HG03571 (cell line): Measurements from ENCODE around the gene BEST1.
"Not testable (repeated sequence)": the region's sequence is repeated elsewhere in the genome, so short reads cannot be mapped to it uniquely, and the experiment has no call there.

Experiments
- ATAC-seq: cut with Tn5 transposase; IDR thresholded peaks from one replicate; pipeline ENCODE4 v1.9.1; 2021; ENCODE audit not compliant: unreplicated experiment

Gene BEST1

DNA sequence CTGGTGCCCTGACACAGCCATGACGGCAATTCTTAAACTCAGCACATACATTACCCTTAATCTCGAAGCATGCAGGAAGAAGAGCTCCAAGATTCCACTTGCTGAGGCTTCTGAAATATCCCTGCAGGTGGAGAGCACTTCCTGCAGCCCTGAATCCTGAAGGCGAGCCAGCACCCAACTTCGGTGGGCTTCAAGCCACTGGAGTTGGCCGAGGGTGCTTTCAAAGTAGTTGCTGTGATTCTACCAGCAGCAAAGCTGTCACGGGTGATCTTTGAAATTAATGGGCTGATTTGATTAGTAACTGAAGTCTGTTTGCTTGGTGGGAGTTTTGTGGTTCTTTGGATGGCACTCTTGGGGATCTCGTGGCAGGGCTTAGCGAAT lies 26.3 kb downstream of the BEST1 start:
- no peak for ATAC-seq

DNA sequence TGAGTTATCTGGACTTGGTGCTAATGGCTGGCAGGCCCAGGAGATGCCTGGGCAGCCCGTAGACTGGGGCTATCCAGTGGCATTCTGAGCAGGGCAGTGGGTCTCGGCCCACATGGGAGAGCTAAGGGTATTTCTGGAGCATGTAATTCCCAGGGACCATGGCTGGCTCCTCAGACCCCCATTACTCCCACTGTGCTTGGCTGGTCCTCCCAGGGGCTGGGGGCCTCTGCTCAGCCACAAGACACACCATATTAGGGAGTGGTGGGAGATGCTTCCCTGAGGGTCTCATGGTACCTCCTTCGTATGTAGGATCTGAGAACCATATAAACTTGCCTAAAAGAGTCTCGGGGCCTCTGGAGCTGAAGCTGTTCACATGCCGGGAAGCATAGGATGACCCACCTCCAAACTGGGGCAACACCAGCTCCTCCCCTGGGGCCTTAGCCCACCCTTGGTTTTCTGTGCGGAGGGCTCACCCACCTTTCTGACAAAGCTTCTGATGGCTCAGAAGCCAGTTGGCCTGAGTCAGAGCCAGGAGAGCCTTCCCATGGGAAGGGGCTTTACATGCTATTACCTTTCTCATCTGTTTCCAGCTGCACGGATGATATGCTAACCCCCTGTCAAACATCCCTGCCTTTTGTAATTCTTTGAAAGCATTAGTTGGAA lies 26.8 kb downstream of the BEST1 start:
- no peak for ATAC-seq

DNA sequence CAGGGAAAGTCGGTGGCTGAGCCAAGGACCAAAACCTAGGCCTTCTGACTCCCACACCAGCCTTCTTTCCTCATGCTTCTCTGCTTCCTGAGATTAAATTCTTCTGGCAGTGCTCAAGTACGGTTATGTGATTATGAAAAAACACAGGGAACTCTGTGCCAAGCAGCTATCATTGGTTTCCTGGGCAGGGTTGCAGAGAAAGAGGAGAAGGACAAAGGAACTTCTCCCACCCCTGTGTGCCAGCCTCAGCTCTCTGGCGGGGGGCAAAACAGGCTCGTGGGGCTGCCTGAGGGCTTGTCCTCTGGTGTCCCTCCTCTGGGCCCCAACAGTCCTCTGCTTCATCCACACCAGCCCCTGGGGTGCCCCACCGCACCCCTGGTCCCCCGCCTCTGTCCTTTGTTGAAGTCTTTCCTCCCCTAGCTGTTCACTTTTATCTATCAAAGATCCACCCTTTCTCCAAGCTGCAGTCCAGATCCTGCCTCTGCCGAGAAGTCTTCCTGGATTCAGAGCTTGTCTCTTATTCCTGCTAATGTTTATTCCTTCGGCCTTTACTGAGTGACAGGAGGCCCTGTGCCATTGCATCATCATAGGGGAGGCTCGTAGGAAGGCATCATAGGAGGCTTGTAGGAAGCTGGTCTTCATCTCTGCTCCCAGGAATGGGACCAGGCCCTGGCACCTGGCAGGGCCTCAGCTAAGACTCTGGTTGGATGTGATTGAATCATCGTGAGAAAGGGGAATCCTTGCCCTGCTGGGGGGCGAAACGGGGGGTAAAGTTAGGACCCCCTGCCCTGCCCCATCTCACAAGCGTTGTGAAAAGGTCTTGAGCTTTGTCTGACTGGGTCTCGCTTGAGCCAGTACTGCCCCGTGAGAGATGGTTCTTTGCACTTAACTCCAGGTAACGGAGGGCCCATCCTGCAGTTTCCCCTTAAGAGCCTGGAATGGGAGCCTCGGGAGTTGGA lies 28.8 kb downstream of the BEST1 start:
- no peak for ATAC-seq

DNA sequence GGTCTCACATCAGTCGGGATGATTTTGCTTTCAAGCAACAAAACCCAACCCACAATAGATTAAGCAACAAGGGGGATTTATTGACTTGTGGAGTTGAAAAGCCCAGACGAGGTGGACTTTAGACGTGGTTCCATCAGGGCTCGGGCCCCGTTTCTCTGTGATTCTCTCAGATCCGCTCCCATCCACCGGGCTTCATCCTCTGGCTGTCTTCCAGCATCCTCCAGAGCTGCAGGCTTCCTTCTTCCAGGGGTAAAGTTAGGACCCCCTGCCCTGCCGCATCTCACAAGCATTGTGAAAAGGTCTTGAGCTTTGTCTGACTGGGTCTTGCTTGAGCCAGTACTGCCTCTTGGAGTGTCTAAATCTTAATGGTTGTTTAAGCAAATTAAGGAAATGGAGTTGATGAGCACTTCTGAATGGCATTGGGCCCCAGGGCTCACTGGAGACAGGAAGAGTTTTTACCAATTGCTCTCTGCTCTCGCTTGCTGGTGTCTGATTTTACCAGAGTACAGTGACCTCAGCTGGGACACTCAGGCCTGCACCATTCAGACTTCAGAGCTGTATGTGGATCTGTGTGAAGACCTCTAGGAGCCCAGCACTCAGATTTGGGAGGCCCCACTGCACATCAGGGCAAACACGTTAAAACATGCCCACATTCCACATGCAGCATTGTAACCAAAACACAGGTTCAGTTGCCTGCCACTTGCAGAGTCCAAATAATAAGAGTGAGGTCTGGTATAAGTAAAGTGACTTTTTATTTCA lies 30.8 kb downstream of the BEST1 start:
- no peak for ATAC-seq

DNA sequence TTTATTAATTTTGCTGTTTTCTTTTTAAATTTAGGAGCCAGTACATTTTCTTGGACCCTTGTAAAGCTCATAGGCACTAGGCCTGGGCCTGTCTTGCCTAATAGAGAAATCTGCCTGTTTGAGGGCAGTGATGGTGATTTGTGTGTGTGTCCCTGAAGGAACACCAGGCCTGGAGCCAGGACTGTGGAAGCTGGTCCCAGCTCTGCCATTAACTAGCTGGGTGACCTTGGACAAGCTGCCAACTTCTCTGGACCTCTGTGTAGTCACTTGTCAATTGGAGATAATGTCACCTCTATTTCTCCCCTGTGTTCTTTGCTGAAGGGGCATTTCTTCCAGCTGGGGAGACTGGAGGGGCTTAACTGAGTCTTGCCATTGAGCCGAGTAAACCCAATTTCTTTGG lies 33.3 kb downstream of the BEST1 start:
- no peak for ATAC-seq

DNA sequence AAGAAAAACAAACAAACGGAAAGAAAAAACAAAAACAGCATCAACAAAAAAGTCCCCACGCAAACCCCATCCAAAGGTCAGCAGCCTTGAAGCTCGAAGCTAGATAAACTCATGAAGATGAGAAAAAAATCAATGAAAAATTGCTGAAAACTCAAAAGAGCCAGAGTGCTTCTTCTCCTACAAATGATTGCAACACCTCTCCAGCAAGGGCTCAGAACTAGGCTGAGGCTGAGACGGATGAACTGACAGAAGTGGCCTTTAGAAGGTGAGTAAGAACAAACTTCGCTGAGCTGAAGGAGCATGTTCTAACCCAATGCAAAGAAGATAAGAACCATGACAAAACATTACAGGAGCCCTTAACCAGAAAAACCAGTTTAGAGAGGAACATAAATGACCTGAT lies 35.7 kb downstream of the BEST1 start:
- no peak for ATAC-seq

DNA sequence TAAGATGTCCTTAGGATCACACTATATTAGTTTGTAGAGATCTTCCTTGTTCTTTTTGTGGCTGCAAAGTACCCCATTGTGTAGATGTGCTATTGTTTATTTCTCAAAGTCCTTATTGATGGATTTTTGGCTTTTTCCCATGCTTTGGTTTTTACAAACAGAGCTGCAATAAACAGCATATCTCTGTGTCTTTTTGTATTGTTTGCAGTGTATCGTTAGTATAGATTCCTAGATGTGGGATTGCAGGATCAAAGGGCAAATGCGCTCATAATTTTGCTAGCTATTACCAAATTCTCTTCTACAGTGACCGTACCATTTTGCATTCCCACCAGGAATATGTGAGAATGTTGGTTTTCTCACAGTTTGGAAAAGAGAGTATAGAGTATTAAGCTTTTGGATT lies 44.8 kb downstream of the BEST1 start:
- ATAC-seq = no peak

DNA sequence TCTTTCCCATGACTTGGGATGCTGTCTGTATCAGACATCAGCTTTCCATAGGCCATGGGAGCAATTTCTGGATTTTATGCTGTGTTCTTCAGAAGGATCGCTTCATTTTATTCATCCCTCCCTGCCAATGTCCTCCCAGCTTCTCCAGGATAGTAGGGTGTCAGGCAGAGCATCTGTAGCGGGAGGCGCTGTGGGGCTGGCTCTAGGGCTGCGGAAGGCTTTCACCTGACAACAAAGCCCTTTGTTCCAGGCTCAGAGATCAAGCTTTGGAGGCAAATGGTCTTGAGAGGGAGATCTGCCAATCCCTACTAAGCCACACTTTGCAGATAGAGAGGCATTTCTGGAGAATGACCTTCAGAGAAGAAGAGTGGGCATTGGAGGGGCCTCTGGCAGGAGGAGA lies 46.8 kb downstream of the BEST1 start:
- no peak for ATAC-seq

DNA sequence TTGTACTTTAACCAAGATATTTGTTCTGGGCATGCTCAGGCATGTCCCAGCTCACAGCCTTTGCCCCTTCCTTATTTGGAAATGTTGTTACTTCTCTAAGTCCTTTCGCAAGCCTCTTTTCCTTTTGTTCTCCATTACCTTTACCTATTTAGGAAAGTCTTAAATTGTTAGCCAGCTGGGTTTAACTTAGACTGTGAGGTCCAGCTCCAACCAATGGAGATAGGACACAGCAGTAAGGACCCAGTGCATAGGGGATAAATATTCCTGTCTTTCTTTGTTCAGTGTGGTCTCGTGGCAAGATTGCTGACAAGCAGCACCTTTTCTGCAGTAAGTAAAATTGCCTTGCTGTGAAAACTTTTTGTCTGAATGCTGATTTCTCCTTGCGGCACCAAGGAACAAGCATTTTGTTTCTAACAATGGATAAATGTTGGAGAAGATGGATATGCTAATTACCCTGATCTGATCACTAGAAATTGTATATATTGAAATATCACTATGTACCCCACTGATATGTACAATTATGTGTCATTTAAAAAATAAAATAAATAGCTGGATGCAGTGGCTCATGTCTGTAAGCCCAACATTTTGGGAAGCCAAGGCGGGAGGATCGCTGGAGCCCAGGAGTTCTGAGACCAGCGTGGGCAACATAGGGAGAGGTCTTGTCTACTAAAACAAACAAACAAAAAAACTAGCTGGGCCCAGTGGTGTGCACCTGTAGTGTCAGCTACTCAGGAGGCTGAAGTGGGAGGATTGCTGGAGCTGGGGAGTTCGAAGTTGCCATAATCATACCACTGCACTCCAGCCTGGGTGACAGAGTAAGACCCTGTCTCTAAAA lies 49.2 kb downstream of the BEST1 start:
- no peak for ATAC-seq

DNA sequence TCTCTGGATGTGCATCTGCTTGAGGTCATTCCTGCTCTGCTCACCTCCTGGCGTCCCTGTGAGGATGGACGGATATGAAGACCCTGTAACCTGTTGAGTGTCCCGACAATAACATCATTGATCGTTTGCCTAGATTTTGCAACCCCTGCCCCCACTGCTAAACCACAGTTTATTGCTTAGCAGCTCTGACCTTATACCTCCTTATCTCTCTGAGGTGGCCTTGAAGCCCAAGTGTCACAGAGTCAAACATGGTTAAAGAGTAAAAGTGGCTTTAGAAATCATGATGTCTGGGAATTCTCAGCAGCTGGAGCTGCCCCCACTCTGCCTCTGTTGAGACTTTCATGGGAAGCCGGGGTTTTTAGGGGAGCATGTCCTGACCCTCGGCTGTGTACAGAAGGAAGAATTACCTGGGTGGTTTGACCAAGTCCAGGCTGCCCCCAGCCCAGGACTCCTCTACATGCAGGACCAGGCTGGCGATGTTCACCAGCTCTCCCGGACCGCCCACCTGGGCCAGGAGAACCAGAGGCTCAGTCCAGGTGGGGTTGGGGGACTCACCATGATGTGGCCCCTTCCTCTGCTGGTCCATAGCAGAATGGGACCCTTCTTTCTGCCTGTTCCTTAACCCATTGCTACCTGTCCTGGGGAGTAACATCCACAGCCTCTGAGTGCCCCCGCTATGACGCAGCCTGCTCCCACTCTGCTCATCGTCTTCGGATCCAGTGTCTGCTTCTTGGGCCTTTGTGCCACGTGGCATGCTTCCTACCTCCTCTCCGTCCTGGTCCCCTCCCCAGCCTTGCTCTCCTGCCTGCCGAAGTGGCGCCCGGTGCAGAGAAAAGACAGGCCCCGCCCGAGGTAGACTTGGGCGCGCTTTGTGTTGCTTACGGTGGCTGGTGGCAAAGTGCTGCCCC lies 50.6 kb downstream of the BEST1 start:
- ATAC-seq = no peak

DNA sequence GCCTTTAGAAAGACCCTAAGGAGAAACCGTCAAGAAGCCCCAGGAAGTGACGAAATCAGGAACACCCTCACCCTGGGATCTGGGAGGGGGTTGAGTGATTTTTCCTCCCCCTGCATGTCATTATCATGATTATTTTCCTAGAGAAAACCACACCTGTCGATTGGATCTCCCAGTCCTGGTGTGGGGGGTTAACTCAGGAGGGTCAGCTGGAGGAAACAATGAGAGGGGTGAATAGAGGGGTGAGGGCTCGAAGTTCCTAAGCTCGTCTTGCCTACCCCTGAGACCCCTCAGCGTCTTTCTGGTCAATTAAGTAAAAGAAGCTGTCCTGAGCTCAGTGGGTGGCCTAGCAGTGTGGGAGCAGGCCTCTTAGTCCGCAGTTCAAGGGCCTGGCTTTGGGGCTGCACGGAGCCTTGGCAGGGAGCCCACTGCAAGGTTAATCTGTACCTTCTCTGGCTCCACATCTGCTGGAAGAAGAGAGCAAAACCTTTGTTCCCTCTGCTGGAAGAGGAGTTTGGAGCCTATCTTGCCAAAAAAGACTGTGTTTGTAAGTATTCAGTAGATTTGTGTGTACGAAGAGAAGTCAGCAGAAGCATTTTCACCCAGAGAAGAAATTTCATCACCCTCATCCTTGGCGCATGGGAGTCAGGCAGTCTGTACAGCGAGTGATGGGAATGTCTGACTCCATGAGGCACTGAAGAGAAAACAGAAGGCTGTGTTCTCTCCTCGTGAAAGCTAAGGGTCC lies 51.5 kb downstream of the BEST1 start:
- ATAC-seq = no peak

DNA sequence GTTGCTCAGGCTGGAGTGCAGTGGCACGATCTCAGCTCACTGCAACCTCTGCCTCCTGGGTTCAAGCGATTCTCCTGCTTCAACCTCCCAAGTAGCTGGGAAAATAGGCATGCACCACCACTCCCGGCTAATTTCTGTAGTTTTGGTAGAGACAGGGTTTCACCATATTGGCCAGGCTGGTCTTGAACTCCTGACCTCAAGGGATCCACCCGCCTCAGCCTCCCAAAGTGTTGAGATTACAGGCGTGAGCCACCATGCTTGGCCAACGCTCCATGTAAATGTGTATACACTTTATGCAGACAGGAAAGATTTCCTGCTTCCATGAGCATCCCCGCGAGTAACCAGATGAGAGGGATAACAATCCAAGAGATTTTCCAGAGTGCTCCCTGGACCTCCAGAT lies 52.1 kb downstream of the BEST1 start:
- ATAC-seq = not testable (repeated sequence)

DNA sequence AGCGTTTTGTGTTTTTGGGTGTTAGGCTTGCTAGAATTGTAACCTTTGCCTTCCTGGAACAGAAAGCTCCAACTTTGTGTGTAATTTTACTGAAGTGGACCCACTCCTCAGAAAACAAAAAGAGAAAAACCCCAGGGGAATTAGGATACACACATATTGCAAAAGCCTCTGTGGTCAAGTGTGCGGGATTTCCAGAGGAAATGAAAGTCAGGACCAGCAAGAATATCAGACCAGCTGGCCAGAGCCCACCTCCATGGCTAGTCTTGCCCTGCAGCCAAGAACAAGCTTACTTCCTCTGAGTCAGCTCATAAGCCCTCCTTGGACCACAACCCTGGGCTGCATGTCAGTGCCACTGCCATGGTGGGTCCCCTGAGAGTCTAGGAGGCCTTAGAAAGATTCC lies 54.3 kb downstream of the BEST1 start:
- ATAC-seq = no peak

DNA sequence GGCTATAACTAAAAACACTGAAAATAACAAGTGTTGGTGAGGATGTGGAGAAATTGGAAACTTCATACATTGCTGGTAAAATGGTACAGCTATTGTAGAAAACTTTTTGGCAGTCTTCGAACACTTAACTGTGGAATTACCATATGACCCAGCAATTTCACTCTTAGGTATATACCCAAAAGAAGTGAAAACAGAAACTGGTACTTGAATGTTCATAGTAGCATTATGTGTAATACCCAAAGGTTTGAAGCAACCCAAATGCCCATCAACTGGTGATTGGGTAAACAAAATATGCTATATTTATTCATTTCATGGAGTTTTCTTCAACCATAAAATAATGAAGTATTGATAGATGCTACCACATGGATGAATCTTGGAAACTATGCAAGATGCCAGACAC lies 58.0 kb downstream of the BEST1 start:
- ATAC-seq = no peak

DNA sequence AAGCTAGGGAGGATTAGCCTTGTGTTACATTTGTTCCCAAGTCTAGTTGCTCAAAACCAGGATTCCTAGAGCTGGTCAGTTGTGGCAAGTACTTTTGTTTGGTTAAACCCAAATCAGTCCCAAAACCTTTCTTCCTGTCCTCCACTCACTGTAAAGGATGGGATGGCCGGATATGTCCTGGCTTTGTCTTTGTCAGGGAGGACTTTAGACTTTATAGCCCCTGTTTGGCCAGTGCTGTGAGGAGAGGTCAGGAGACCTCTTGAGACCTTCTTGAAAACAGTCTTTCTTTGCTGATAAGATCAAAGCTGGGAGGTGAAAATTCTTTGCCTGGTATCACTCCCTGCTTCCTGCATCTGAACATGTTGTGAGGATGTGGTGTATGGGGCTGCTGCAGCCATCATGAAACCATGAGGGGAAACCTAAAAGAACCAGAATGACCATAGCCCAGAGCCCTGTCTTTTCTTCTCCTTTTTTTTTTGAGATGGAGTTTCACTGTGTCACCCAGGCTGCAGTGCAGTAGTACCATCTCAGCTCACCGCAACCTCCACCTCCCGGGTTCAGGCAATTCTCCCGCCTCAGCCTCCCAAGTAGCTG lies 60.9 kb downstream of the BEST1 start:
- no peak for ATAC-seq

DNA sequence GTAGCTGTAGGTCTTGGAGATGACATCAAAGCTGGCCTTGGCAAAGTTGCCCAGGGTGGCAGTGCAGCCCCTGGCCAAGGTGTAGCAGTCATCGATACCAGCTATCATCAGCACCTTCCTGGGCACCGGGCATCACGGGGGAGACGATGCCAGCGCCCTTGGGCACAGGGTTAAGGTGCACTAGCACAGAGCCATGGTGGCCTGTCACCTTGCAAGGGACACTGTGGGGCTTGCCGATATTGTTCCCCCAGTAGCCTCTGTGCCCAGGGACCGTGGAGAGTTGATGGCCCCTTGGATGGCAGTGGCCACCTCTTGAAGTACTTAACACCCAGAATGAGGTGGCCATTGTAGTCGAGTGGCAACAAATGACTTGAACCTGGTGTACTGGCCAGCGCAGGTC lies 61.7 kb downstream of the BEST1 start:
- ATAC-seq = no peak

DNA sequence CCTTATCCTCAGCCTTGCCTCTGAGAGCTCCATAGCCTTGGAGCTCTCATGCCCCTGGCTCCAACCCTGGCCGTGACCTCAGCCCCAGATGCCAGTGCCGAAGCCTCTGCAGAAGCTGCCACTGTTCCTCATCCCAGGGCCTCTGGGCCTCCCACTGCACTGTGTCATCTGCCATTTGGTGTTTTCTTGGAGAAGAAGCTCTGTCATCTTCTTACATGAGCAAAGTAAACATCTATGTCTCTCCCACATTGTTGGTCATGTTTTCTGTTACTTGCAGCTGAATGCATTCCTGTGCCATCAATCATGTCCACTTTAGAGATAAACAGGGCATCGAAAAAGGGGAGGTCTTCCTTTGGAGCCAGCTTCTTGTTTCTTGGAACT lies 62.3 kb downstream of the BEST1 start:
- ATAC-seq = no peak

DNA sequence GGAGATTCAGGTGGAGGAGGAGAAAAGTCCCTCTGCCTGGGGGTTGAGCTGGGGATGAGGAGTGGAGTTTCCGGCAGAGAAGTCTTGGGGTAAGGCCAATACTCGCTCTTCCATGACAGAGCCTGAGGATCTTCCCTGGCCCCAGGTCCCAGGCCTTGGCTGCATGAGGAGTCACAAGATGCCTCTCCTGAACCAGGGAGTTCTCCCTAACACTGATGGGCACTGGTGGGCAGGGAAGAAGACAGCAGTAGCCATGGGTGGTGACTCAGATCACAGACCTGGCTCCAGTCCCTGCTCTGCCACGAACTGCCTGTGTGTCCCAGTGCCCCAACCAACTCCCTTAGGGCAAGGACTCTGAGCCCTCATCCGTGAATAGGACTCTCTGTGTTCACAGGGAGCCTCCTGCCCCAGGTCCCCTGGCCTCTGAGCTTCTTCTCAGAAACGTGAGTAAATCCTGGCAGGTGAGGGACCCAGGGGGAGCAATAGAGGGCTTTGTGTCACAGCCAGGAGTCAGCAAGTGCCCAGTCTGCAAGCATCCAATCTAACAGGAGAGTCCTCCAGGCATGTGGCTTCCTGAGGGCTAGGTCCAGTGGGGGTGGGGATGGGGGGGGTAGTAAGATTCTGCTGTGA lies 62.8 kb downstream of the BEST1 start:
- no peak for ATAC-seq
